Fibroblast of skin of back (primary cell): ENCODE measurements around the gene TAF5L.
"Not testable (repeated sequence)": the region's sequence is repeated elsewhere in the genome, so short reads cannot be mapped to it uniquely, and the experiment has no call there.

Experiments used
- DNase-seq: peaks from one replicate; pipeline ENCODE4 v3.0.0-alpha.2; 2013

Gene TAF5L

DNA sequence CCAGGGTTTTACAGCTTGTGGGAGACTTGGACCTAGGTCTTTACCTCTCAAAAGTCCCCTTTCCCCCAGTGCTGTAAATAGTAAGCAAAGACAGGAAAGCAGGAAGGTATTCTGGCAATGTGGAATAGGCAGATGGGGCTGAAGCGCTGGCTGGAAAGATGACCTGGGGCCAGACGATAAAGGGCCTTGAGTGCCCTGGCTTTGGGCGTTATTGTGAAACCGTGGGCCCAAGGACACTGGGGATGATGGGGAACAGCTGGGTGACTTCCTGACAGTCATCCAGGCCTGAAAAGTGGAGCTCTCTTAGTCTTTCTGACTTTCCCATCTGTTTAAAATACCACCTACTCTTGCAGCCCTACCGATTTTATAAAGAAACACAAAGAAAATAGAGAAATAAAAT lies 16.5 kb upstream of the TAF5L start:
- no peak for DNase-seq

DNA sequence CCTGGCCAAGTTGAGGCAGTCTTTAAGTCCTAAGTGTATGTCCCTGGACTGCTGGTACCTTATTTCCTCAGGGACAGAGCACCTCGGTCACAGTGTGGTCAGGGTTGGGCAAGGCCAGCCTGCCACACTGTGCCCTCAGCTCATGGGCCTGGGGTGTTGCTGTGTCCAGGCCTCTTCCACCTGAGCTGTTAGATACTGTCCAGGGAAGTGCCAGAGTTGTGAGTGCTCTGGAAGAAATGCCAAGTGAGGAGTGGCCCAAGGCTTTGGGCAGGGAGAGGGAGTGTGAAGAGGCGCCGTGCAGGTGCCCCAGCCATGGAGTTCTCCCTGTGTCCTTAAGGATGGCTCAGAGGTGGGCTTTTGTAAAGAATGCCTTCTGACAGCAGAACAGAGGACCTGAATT lies 15.4 kb upstream of the TAF5L start:
- no peak for DNase-seq

DNA sequence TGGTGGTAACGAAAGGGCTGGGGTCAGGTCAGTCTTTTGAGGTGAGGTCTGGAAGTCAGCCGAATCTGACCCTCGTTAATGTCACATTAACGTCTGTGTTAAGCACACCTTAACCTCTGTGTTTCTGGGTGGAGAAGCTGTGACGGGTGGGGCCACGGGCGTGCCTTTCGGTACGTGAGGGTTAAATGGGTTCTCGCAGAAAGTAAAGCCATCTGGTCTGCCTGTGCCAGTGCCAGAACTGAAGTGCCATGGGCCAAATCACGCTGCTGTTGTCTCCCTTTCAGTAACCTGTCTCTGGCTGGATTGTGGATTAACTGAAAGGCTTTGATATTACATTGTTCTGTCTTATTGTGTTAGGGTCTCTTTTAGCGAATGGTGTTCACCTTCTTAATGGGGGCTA lies 14.5 kb upstream of the TAF5L start:
- DNase-seq, result no peak

DNA sequence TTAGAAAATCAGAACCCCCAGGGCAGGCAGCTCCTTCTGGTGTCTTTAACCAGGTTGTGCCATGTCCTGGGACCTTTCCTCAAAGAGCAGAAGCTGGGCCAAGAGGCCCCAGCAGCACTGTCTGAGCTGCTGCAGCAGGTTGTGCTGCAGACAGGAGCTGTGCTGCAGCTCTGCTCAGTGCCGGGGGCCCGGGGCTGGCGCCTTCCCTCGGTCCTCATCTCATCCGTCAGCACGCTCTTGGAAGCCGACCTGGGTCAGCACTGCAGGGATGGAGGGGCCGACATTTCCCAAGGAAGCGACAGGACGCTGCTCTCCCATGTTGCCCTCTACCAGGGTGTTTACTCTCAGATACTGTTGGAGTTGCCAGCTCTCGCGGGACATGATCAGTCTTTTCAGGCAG lies 11.8 kb upstream of the TAF5L start:
- no peak for DNase-seq

DNA sequence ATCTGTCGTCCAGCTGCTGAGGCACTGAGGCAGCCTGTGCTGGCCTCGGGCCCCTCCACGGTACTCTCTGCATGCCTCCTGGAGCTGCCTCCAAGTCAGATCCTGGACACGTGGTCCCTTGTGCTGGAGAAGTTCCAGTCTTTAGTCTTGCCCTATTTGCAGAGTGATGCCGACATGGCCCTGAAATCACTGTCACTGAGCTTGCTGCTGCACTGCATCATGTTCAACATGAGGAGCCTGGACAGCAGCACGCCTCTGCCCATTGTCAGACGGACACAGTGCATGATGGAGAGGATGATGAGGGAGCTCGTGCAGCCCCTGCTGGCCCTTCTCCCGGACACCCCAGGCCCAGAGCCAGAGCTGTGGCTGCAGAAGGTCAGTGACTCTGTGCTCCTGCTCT lies 10.1 kb upstream of the TAF5L start:
- no peak for DNase-seq

DNA sequence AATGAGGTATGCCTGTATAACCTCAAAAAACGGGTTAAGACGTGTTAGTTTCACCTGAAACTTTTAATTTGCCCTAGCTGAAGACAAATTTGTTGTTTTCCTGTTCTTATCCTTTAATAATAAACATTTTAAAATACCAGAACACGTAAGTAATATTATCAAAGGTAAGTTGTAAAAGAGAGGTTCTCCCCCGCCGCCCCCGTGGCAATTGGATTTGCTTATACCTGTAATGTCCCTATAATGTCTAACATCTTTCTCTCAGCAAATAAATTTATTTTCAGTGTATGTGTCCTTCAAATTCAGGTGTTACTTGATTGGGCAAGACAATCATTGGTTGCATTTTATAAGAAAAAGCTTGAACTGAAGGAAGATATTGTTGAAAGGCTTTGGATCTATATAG lies 6.0 kb upstream of the TAF5L start:
- no peak for DNase-seq

DNA sequence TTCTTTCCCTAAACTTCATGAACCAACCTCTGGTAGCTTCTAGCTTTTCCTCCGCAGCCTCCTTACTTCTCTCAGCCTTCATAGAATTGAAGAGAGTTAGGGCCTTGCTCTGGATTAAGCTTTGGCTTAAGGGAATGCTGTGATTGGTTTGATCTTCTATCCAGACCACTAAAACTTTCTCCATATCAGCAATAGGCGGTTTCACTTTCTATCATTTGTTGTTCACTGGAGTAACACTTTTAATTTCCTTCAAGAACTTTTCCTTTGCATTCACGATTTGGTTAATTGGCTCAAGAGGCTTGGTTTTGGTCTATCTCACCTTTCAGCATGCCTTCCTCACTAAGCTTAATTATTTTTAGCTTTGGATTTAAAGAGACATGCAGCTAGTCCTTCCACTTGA lies 5.2 kb upstream of the TAF5L start:
- no peak for DNase-seq

DNA sequence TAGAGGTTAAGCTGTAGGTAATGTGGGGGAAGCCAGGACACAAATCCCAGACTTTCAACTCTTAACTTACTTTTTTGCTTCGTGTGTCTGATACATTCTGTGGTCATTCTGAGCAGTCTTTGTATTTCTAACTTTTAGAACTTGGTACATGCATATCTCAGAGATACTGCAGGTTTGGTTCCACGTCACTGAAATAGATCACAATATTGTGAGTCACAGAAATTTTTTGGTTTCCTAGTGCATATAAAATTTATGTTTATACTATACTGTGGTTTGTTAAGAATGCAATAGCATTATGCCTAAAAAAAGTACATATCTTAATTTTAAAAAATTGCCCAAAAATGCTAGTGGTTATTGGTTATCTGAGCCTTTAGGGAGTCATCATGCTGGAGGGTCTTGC lies 3.3 kb upstream of the TAF5L start:
- peak; percentile 74 for DNase-seq

DNA sequence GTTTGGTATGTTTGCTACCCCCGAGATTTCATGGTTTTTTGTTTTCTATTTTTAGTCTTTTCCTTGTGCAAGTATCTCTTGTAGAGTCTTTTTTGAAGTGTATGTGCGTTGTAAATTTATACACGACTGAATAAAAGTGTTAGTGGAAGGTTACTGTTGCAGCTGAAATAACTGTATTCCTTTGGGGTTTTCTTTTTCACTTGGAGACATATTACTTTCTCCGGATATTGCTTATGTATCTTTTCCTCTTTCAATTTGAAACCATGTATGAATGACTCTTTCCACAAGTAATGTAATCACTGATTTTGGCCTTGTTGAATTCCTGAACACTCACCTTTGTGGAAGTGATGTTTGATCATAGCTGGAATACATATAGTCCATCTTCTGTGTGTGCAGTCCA lies 1.1 kb upstream of the TAF5L start:
- DNase-seq, result no peak

DNA sequence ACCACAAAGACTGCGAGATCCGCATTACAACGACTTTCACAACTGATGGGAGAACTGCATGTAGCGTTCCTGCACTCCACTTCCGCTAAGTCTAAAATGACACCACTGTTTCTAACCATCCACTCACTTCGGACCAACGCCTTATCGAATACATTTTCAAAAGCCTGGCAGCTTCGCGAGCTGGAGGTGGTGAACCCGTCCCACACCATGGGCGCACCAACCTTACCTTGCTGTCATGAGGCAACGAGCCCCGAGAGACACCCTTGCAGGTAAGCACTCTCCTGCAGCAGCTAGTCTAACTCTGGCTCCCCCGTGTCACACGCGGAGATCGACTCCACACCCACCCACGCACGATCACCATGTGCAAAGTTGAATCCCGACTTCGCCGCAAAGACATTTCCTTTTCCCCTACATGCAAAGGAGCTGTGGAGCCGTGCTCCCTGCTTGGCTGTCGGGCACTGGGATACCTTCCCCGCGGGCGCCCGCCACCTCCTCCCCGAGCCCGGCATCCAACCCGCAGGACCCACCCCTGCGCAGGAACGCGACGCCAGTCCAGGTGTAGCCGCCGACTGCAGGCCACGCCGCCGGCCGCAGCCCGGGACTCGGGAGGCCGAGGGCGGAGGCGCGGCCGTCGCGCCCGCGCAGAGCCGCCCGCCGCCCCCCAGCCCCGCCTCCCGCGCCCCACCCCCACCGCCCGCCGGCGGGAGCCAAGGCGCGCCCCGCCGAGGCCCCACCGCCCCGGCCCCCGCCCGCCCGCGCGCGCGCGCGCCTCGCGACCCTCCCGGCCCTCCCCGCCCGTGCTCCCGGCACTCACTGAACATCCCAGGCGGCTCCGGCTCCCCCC lies 629 bp downstream of the TAF5L start:
- peak; percentile 42 for DNase-seq

DNA sequence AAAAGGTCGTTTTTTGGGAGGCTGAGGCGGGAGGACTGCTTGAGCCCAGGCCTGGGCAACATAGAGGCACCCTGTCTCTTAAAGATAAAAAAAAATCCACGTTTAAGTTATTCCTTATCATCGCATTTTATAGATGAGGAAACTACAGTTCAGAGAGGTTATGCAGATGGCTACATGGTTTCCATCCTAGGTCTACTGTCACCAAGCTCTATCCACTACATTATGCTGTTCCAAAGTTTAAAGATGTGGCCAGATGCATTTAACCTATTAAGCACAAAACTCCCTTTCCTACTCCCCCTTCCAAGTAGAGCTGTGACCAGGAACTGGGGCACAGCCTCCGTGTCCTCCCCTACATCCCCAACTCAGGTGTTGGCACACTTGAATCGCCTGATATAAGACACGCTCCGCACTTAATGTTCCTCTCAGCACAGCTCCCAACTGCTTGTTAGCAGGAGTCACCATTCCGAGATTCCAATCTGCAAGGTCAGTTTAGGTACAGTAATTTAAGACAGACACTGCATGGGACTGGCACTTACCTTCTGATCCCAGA lies 1.3 kb downstream of the TAF5L start:
- no peak for DNase-seq

DNA sequence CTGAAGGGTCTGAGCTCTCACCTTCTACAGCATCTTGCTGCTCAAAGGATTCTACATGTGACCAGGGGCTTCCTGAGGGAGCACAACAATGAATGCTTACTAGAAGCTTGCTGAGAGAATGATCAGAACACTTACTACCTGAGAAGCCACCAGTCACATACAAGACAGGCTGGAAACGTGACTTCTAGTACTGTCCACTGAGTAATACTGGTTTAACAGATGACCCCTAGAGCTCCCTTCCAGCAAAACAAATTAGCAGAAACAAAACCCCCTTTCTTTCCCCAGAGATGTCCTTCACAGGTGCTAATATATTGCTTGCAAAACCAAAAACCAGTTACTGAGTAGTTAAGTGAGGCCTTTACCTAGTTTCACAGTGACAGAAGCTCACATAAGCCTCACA lies 2.1 kb downstream of the TAF5L start:
- DNase-seq, result no peak

DNA sequence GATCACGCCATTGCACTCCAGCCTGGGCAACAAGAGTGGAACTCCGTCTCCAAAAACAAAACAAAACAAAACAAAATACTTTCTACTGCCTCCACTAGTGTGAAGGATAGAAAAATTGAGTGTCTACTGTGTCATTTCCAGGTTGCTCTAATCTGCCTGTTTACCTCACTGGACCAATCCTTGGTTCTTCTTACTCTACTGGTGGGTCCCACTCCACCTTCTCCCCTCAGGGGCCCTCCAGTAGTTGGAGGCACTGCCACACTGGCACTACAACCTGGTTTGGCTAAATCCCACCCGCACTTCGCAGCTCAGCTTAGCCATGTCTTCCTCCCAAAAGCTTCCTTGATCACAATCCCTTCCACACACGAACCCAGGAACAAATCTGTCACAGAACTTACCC lies 2.7 kb downstream of the TAF5L start:
- no peak for DNase-seq

DNA sequence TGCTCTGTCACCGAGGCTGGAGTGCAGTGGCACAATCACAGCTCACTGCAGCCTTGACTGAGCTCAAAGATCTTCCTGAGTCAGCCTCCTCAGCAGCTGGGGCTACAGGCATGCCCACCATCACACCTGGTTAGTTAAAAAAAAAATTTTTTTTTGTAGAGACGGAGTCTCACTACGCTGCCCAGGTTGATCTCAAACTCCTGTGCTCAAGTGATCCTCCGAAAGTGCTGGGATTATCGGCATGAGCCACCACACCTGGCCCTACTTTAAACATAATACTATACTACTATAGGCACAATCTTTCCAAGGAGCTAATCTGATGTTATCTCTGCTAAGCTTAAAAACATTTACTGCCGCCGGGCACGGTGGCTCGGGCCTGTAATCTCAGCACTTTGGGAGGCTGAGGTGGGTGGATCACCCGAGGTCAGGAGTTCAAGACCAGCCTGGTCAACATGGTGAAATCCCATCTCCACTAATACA lies 3.2 kb downstream of the TAF5L start:
- not testable (repeated sequence) for DNase-seq

DNA sequence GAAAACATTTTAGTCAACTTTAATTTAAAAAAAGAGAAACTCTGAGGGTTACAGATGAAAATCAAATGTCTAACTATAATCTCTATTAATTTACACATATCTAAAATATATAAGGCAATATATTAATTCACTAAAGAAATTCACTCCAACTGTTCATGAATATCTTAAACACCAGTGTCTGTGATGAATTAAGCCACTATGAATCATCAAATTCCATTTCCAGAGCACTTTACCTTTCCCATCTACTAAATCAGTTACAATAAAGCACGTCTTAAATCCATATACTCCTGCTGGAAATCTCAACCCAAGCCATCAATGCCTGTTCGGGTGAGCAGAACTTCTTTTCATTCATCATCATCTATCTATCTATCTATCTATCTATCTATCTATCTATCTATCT lies 4.3 kb downstream of the TAF5L start:
- DNase-seq, result peak; percentile 11

DNA sequence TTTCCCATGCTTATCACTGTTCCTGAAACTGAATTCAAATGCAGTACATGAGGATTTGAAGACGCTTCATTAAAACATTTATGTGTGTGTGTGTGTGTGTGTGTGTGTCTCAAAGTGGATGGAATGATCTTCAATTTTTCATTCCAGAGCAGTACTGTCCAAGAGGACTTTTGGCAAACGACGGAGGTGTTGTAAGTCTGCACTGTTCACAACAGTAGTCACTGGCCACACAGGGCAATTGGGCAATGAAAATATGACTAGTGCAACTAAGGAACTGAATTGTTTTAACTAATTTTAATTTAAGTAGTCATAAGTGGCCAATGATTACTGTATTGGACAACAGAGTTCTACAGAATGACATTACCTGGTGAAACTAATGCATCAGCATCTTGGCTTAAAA lies 5.0 kb downstream of the TAF5L start:
- DNase-seq, result no peak

DNA sequence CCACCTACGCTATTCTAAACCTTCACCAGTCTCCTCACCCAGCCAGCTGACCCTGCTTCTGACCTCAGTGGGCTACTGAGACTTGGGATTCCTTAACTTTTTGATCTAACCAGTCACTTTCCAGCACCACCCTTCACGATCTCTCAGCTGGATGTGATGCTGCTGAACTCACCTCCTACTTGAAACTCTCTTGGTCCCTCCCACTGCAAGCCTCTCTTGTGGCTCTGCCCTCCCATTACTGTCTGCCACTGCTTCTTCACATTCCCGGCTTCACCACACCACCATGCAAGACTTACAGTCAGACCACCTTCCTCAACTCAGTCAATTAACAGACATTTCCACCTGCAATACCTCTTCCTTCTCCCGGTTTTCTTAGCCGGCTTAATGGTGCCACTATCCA lies 6.3 kb downstream of the TAF5L start:
- no peak for DNase-seq

DNA sequence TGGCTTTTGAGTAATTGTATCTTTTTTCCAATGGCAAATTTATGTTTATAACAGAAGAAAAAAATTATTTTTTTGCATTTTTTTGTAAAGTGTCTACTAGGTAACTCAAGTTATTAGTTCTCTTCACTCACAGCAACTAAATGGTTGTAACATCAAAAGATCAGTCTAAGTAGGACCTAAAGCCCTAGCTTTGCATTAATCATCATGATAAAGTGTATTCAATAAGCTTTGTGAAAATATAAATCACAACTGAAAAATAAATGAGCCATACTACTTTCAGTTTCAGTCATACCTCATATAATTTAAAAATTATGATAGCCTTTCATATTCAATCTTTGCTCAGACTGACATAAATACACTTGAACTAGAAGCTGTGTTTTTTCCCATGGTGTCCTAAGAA lies 6.9 kb downstream of the TAF5L start:
- DNase-seq, result no peak

DNA sequence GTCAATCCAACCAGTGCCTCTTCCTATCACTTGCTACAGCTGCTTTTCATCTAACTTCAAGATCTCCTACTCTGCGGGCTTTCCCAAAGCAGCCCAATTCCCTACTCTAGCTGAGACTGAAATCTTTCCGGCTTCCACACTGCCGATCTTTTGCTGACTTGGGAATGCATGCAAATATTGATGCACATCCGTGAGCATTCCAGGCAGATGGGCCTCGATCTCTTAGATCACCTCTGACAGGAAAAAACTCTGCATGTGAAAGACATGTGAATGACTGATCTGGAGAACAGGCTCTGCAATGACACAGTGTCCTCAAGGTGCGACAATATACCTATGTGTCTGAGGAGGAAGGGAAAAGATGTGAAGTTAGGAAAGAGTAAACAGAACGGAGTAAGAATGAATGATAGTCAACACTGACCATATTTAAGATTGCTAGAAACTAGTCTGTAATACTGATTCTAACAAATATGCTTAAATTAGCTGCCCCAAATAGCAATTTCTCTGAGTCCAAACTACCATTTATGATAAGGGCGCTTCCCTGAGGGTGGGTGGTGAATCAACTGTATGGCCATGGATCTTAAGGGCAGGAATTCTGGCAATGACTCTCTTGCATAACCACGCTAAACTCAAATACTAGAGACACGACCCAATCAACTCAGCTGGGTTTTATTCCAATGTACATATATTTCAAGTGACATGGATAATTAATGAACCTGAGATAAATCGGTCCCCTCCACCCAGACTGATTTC lies 8.4 kb downstream of the TAF5L start:
- no peak for DNase-seq

DNA sequence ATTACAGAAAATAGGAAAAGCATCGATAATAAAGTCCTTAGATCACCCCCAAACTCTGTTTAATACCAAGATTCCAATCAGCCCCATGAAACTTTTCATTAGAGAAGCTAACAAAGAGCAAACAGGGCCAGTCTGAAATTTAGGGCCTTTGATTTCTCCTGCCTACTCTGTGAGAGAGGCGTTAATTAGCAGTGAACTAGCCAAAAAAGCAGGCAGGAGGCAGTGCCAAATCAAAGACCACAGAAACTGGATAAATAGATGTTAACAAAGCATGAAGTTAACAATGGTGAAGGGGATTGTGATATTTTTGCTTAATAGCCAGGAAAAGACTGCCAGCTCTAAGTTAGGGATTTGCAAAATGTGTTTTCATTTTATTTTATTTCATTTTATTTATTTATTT lies 11.2 kb downstream of the TAF5L start:
- no peak for DNase-seq

DNA sequence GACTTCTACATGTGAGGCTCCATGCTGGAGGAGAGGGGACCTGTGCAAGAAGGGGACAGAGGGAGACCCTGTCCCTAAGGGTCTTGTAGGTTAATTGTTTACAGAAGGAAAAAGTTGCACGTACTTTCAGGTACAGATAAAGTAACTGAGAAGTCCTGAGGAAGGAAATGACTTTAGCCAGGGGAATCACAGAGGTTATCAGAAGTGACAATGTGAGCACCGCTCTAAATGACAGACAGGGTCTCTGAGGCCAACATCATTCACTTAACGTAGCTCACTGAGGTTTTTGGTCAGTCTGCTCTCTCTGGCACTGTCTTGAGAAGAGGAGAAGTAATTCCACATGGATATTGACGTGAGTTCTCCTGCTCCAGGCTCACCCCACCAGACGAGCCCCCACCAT lies 12.0 kb downstream of the TAF5L start:
- no peak for DNase-seq

DNA sequence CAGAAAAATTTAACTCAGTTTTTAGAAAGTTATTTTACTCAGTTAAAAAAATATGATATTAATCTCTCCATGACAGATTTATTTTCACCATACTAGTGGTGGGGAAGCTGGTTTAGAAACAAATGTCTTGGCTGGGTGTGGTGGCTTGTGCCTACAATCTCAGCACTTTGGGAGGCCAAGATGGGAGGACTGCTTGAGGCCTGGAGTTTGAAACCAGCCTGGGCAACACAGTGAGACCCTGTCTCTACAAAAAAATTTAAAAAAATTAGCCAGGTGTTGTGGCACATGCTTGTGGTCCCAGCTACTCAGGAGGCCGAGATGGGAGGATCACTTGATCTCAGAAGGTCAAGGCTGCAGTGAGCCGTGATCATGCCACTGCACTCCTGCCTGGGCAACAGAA lies 17.3 kb downstream of the TAF5L start:
- DNase-seq, result no peak

DNA sequence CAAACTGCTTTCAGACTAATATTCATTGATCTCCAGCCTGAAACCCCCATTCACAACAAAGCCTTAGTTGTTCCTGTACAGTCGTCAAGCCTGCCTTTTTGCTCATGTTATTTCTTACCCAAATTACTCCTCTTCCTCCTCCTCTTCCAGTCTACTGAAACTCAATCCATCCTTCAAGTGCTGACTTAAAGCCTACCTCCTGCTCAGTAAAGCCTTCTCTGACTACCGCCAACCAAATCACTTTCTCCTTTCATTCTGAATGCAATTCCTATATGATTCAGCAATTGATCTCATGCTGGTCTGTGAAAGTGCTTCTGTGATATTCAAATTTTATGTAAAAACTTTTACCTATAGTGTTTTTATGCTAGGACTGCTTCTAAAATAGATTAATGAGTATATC lies 18.6 kb downstream of the TAF5L start:
- no peak for DNase-seq
